Hair follicle dermal papilla cell (primary cell): Measurements from ENCODE around the gene GPLD1. TPM values are rescaled to one million over a fixed set of nuclear protein-coding genes. Genes with fewer than 3 reads are reported as not detected.

ENCODE experiments used
- total RNA-seq: library from RNA; depleted of rRNA; stranded (reverse); fragments of >200 nt; gene quantifications from 2 replicates; pipeline ENCODE4 v1.2.3, GENCODE V29; 2012

GPLD1 gene, protein sequence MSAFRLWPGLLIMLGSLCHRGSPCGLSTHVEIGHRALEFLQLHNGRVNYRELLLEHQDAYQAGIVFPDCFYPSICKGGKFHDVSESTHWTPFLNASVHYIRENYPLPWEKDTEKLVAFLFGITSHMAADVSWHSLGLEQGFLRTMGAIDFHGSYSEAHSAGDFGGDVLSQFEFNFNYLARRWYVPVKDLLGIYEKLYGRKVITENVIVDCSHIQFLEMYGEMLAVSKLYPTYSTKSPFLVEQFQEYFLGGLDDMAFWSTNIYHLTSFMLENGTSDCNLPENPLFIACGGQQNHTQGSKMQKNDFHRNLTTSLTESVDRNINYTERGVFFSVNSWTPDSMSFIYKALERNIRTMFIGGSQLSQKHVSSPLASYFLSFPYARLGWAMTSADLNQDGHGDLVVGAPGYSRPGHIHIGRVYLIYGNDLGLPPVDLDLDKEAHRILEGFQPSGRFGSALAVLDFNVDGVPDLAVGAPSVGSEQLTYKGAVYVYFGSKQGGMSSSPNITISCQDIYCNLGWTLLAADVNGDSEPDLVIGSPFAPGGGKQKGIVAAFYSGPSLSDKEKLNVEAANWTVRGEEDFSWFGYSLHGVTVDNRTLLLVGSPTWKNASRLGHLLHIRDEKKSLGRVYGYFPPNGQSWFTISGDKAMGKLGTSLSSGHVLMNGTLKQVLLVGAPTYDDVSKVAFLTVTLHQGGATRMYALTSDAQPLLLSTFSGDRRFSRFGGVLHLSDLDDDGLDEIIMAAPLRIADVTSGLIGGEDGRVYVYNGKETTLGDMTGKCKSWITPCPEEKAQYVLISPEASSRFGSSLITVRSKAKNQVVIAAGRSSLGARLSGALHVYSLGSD
- 0.32 TPM in 1 of 2 replicates, not detected in the other for total RNA-seq

GRCh38 chr6:24489470-24489869, at the start of gene GPLD1:
Gene GPLD1 (minus strand): TSS chr6:24489578. CDS start chr6:24489511, 67 bp downstream.

GRCh38 chr6:24494821-24495795, 5.7 kb upstream of the GPLD1 start, which contains the start of gene ALDH5A1:
Gene ALDH5A1 (plus strand): TSS chr6:24494969. CDS start chr6:24494997, 28 bp downstream.

DNA sequence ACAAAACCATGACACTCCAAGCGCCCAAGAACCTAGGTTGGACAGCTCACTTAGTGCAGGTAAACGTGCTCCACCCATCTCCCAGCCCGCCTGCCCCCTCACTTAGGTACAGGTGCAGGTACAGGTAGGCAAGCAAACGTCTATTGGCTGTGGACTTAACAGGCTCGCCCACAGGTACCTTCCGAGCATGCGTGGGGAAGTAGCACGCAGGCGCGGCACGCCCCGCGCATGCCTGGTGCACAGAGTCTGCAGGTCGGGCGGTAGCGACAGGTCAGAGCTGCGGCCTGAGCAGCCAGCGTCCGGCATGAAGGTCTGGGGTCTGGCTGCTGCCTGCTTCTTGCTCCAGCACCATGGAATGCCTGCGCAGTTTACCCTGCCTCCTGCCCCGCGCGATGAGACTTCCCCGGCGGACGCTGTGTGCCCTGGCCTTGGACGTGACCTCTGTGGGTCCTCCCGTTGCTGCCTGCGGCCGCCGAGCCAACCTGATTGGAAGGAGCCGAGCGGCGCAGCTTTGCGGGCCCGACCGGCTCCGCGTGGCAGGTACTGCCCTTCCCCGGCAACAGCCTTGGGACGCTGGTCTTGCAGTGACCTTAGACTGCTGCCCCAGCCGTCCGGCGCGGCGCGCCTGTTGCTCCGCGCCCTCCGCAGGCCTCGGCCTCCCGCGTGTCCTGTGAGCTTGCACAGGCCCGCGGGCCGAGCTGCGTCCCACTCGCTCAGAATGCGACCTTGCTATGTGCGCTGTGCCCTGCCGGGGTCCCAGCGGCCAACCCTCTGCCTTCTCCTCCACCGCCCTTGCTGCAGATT, 86.5 kb downstream of the GPLD1 start, which contains the start of gene MRS2:
Gene MRS2 (plus strand): TSS at position 240 of the 804 bp plus-strand sequence. CDS start 111 bp downstream, at position 351.

Other genes with a start within 250 kb of the GPLD1 start
- gene DCDC2, start 131.5 kb downstream of the GPLD1 start, total RNA-seq = 0.16 and 0.24 TPM in 2 replicates
- 15.8 and 17.2 TPM in 2 replicates for gene MRS2, start 86.6 kb downstream of the GPLD1 start, total RNA-seq
- 0.24 and 0.49 TPM in 2 replicates for gene ALDH5A1, start 5.4 kb upstream of the GPLD1 start, total RNA-seq
- gene KIAA0319, start 156.6 kb upstream of the GPLD1 start, total RNA-seq = under 0.01 TPM in 1 of 2 replicates, not detected in the other
- gene TDP2, start 177.3 kb upstream of the GPLD1 start, total RNA-seq = 19.3 and 19.5 TPM in 2 replicates
- gene ACOT13, start 177.5 kb upstream of the GPLD1 start, total RNA-seq = 5.5 and 5.7 TPM in 2 replicates
- 143 and 152 TPM in 2 replicates for gene C6orf62, start 229.6 kb upstream of the GPLD1 start, total RNA-seq